ENCODE results near the gene SPTB.

Gene SPTB

GRCh38 chr14:64736271-64737169 lies 143.2 kb downstream of the SPTB start:
- Histone ChIP-seq H3K9me2 (replicated peaks; ENCODE audit: control insufficient read depth, low read length) (no peaks in the 10 kb centered on the region), H3F3A (ENCODE audit: control insufficient read depth, insufficient read depth) (no peaks in the 10 kb centered on the region), H4K20me1 (ENCODE audit: control insufficient read depth, insufficient read depth, low read depth, low read length) (no peaks in the 10 kb centered on the region), H3K36me3 (ENCODE audit: control insufficient read depth, low read length) (no peaks in the 10 kb centered on the region), H3K27me3 (ENCODE audit: control insufficient read depth, low read length) (no peaks in the 10 kb centered on the region), H3K4me1 (ENCODE audit: control insufficient read depth, low read length) (no peaks in the 10 kb centered on the region), H3K9me3 (ENCODE audit: control insufficient read depth, insufficient read depth, low read length) (no peaks in the 10 kb centered on the region), H3K27ac (ENCODE audit: low read depth, low read length) (no peak overlapping the region), H3K4me3 (ENCODE audit: low read length) (no peak overlapping the region), H3K4me2 (ENCODE audit: low read length) (no peak overlapping the region), H3K79me2 (ENCODE audit: control insufficient read depth, low read length) (no peaks in the 10 kb centered on the region)
- TF ChIP-seq EZH2phosphoT487 (IDR thresholded peaks at IDR 0.05; ENCODE audit: borderline replicate concordance, low read length): no peak
- TF ChIP-seq CTCF (IDR thresholded peaks at IDR 0.05; ENCODE audit: low read depth, low read length, poor library complexity, severe bottlenecking): no peak

GRCh38 chr14:64734990-64735389 lies 144.7 kb downstream of the SPTB start:
- no peaks in the 10 kb centered on the region for H3K9me3 ChIP-seq (ENCODE audit: control insufficient read depth, insufficient read depth, low read length)
- H3K4me3 ChIP-seq (ENCODE audit: low read length): no peak overlapping the region
- H3K4me1 ChIP-seq (ENCODE audit: control insufficient read depth, low read length): no peaks in the 10 kb centered on the region
- H3K27ac ChIP-seq (ENCODE audit: low read depth, low read length): no peak overlapping the region
- no peaks in the 10 kb centered on the region for H3K36me3 ChIP-seq (ENCODE audit: control insufficient read depth, low read length)
- no peaks in the 10 kb centered on the region for H3K9me2 ChIP-seq (replicated peaks; ENCODE audit: control insufficient read depth, low read length)
- H3K79me2 ChIP-seq (ENCODE audit: control insufficient read depth, low read length): no peaks in the 10 kb centered on the region
- no peak overlapping the region for H3K4me2 ChIP-seq (ENCODE audit: low read length)
- no peaks in the 10 kb centered on the region for H4K20me1 ChIP-seq (ENCODE audit: control insufficient read depth, insufficient read depth, low read depth, low read length)
- no peak for TF ChIP-seq CTCF (IDR thresholded peaks at IDR 0.05; ENCODE audit: low read depth, low read length, poor library complexity, severe bottlenecking)
- TF ChIP-seq EZH2phosphoT487 (IDR thresholded peaks at IDR 0.05; ENCODE audit: borderline replicate concordance, low read length): no peak
- H3F3A ChIP-seq (ENCODE audit: control insufficient read depth, insufficient read depth): no peaks in the 10 kb centered on the region
- no peaks in the 10 kb centered on the region for H3K27me3 ChIP-seq (ENCODE audit: control insufficient read depth, low read length)

DNA sequence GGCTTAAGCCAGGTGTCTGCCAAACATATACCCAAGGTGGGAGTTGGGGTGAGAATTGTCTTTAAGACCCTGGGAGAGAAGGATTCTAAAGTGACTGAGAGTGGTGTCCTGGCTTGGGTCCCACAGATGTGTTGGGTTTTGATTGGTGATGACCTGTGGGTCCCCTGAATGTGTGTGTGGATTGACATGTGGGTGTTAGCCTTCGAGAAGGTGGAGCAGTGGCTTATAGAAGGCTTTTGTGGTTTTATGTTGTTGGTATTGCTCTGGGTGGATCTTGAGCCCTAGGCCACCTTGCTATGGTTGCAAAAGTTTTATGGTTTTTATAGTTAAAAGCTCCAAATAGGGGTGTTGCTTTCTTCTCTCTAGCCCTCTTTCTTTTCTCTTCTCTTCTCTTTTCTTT lies 145.8 kb downstream of the SPTB start:
- Histone ChIP-seq H3K36me3 (ENCODE audit: control insufficient read depth, low read length) (no peaks in the 10 kb centered on the region), H3K9me2 (replicated peaks; ENCODE audit: control insufficient read depth, low read length) (no peaks in the 10 kb centered on the region), H3K4me3 (ENCODE audit: low read length) (no peak overlapping the region), H3K27me3 (ENCODE audit: control insufficient read depth, low read length) (no peaks in the 10 kb centered on the region), H4K20me1 (ENCODE audit: control insufficient read depth, insufficient read depth, low read depth, low read length) (no peaks in the 10 kb centered on the region), H3F3A (ENCODE audit: control insufficient read depth, insufficient read depth) (no peaks in the 10 kb centered on the region), H3K4me2 (ENCODE audit: low read length) (no peak overlapping the region), H3K27ac (ENCODE audit: low read depth, low read length) (no peak overlapping the region), H3K79me2 (ENCODE audit: control insufficient read depth, low read length) (no peaks in the 10 kb centered on the region), H3K9me3 (ENCODE audit: control insufficient read depth, insufficient read depth, low read length) (no peaks in the 10 kb centered on the region), H3K4me1 (ENCODE audit: control insufficient read depth, low read length) (no peaks in the 10 kb centered on the region)
- TF ChIP-seq CTCF (IDR thresholded peaks at IDR 0.05; ENCODE audit: low read depth, low read length, poor library complexity, severe bottlenecking) (no peak), EZH2phosphoT487 (IDR thresholded peaks at IDR 0.05; ENCODE audit: borderline replicate concordance, low read length) (no peak)

All from DOHH2 (cell line).